NCI-H2107 (cell line): Measurements from ENCODE around the gene CIDEA.
"Not testable (repeated sequence)": the region's sequence is repeated elsewhere in the genome, so short reads cannot be mapped to it uniquely, and the experiment has no call there.

ENCODE experiments used
- DNase-seq: peaks from one replicate; lab custom pipeline; 2025; lab: John Stamatoyannopoulos, UW

CIDEA gene

GRCh38 chr18:12239431-12239830, 14.7 kb upstream of the CIDEA start:
- no peak for DNase-seq

GRCh38 chr18:12242658-12243260, 11.4 kb upstream of the CIDEA start:
- DNase-seq, result no peak

GRCh38 chr18:12243272-12243671, 10.9 kb upstream of the CIDEA start:
- not testable (repeated sequence) for DNase-seq

GRCh38 chr18:12245793-12246135, 8.4 kb upstream of the CIDEA start:
- no peak for DNase-seq

- no peak for DNase-seq
These were observed 7.0 kb upstream of the CIDEA start for GRCh38 chr18:12246849-12247808.

- DNase-seq, result no peak
These were observed 6.2 kb upstream of the CIDEA start for GRCh38 chr18:12247946-12248345.

- DNase-seq, result no peak
These were observed 5.0 kb upstream of the CIDEA start for GRCh38 chr18:12248926-12249720.

- no peak for DNase-seq
These were observed 2.9 kb upstream of the CIDEA start for GRCh38 chr18:12251311-12251710.

GRCh38 chr18:12252061-12252460, 2.1 kb upstream of the CIDEA start:
- DNase-seq, result no peak

GRCh38 chr18:12253027-12253426, 1.1 kb upstream of the CIDEA start:
- DNase-seq, result no peak

- no peak for DNase-seq
These were observed 462 bp upstream of the CIDEA start for GRCh38 chr18:12253663-12254135.

GRCh38 chr18:12254820-12255511, 805 bp downstream of the CIDEA start:
- DNase-seq, result no peak

GRCh38 chr18:12255626-12256026, 1.5 kb downstream of the CIDEA start:
- no peak for DNase-seq

GRCh38 chr18:12256951-12257350, 2.8 kb downstream of the CIDEA start:
- no peak for DNase-seq

- DNase-seq, result no peak
These were observed 4.0 kb downstream of the CIDEA start for GRCh38 chr18:12257996-12258718.

- no peak for DNase-seq
These were observed 4.9 kb downstream of the CIDEA start for GRCh38 chr18:12258719-12259705.

GRCh38 chr18:12262748-12263147, 8.6 kb downstream of the CIDEA start:
- no peak for DNase-seq

- no peak for DNase-seq
These were observed 10.7 kb downstream of the CIDEA start for GRCh38 chr18:12264864-12265263.

GRCh38 chr18:12271376-12272235, 17.4 kb downstream of the CIDEA start:
- DNase-seq, result peak; percentile 11
